KMS-11 (cell line): ENCODE measurements around the gene WFS1.
A peak's percentile ranks its signal among the peaks of the same experiment; 100 is the strongest.

Experiments
- H2AFZ ChIP-seq: fragments of 200-600 bp; sonication (generic); 2 replicates; pipeline ENCODE4 v1.6.1; 2016; ENCODE audit warnings: antibody characterized with exemption, mixed run types, low read depth
- H3K27ac ChIP-seq: fragments of 200-600 bp; sonication (generic); 2 replicates; pipeline ENCODE4 v1.6.1; 2016; ENCODE audit warnings: mild to moderate bottlenecking, mixed run types
- H3K27me3 ChIP-seq: fragments of 200-600 bp; sonication (generic); 2 replicates; pipeline ENCODE4 v1.6.1; 2017; ENCODE audit warnings: mild to moderate bottlenecking, low read depth, mixed run types, moderate library complexity; ENCODE audit not compliant: insufficient read depth
- H3K36me3 ChIP-seq: fragments of 200-600 bp; sonication (generic); 2 replicates; pipeline ENCODE4 v1.6.1; 2017; ENCODE audit warnings: mild to moderate bottlenecking, mixed run types; ENCODE audit not compliant: insufficient read depth
- H3K4me1 ChIP-seq: fragments of 200-600 bp; sonication (generic); 2 replicates; pipeline ENCODE4 v1.6.1; 2016; ENCODE audit warnings: mild to moderate bottlenecking, low read depth, mixed run types; ENCODE audit not compliant: poor library complexity, severe bottlenecking
- H3K4me2 ChIP-seq: fragments of 200-600 bp; sonication (generic); 2 replicates; pipeline ENCODE4 v1.7.0; 2016; ENCODE audit warnings: mild to moderate bottlenecking, mixed run types
- H3K4me3 ChIP-seq: fragments of 200-600 bp; sonication (generic); IDR thresholded peaks from 2 replicates; pipeline ENCODE4 v1.6.1; 2017; ENCODE audit warnings: low read depth, low read length, mixed read lengths; ENCODE audit not compliant: insufficient read depth
- H3K79me2 ChIP-seq: fragments of 200-600 bp; sonication (generic); 2 replicates; pipeline ENCODE4 v1.6.1; 2016; ENCODE audit warnings: low read depth, mixed run types; ENCODE audit not compliant: insufficient read depth
- H3K9ac ChIP-seq: fragments of 200-600 bp; sonication (generic); 2 replicates; pipeline ENCODE4 v1.6.1; 2016; ENCODE audit warnings: mild to moderate bottlenecking, mixed run types
- H4K20me1 ChIP-seq: fragments of 200-600 bp; sonication (generic); 2 replicates; pipeline ENCODE4 v1.6.1; 2016; ENCODE audit warnings: mild to moderate bottlenecking, mixed run types; ENCODE audit not compliant: insufficient read depth
- CTCF ChIP-seq: fragments of 200-600 bp; sonication (generic); conservative IDR thresholded peaks from 2 replicates; pipeline ENCODE4 v1.6.1; 2017; ENCODE audit warnings: low read depth, mild to moderate bottlenecking, antibody characterized with exemption, low read length, moderate library complexity, mixed read lengths

The WFS1 gene

DNA sequence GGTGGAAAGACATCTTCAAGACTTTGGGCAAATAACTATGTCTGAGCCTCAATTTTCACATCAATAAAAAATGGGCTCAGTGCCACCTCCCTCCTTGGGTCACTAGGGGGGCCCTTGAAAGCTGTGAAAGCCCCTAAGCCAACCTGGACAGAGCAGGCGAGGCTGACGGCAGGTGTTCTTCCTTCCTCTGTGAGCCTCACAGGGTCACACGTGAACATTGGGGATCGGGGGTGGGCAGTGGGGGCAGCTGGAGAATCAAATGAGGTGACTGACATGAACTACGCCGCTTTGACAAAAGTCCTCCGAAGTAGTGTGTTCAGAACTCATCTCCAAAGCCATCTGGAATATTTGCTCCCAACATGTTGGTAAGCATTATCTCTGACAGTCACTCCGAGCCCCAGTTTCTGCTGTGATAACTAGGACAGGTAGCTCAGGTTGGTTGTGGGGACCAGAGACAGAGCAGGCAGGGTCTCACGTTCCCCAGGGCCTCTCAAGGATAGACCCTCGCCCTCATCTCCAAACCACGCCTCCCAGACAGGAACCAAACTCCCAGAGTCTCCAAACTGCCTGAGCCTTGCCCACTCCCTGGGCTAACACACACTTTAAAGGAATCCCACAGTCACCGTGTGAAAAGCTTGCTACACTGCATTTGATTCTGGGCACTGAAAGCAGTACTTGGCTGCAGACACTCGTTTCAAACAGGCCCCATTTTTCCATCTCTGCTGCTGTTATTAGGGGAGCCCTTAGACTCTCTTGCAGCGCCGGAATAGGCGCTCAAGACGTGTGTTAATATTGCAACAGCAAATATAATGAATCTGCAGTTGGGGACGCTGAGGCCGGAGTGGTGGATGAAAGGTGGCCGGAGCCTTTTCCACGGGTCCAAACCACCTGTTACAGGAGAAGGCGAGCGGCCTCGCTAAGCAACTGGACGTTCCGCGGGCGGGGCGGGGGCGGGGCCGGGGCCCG is 717 bp upstream of the WFS1 start:
- Histone ChIP-seq H3K27ac (no peak overlapping the region), H4K20me1 (no peaks in the 10 kb centered on the region), H3K36me3 (no peaks in the 10 kb centered on the region), H3K79me2 (no peaks in the 10 kb centered on the region), H3K27me3 (no peaks in the 10 kb centered on the region), H3K4me3 (no peak overlapping the region), H2AFZ (peak overlapping the region; percentile 95), H3K4me2 (peak overlapping the region; percentile 66), H3K9ac (no peak overlapping the region; the same call in 1 of the 2 replicates), H3K4me1 (peaks cover 3% of the 10 kb centered on the region)
- no peak for TF ChIP-seq CTCF

GRCh38 chr4:6270636-6271121 is 1.0 kb downstream of the WFS1 start:
- no peak for TF ChIP-seq CTCF
- H3K4me3 ChIP-seq, result no peak overlapping the region
- no peaks in the 10 kb centered on the region for H3K36me3 ChIP-seq
- peak overlapping the region; percentile 48 for H3K4me2 ChIP-seq
- no peak overlapping the region for H3K27ac ChIP-seq
- no peaks in the 10 kb centered on the region for H3K27me3 ChIP-seq
- H3K9ac ChIP-seq, result peak overlapping the region; percentile 37; the same call in 1 of the 2 replicates
- H2AFZ ChIP-seq, result no peak overlapping the region
- H3K4me1 ChIP-seq, result peaks cover 3% of the 10 kb centered on the region
- H4K20me1 ChIP-seq, result no peaks in the 10 kb centered on the region
- no peaks in the 10 kb centered on the region for H3K79me2 ChIP-seq

- TF ChIP-seq CTCF, result no peak
Observed at GRCh38 chr4:6271206-6271605, 1.6 kb downstream of the WFS1 start.

GRCh38 chr4:6271701-6272465 is 2.2 kb downstream of the WFS1 start:
- H3K79me2 ChIP-seq, result no peaks in the 10 kb centered on the region
- H4K20me1 ChIP-seq, result no peaks in the 10 kb centered on the region
- no peak overlapping the region for H3K9ac ChIP-seq
- peaks cover 3% of the 10 kb centered on the region for H3K4me1 ChIP-seq
- H3K27me3 ChIP-seq, result no peaks in the 10 kb centered on the region
- no peak overlapping the region for H3K4me2 ChIP-seq
- TF ChIP-seq CTCF, result no peak
- no peak overlapping the region for H2AFZ ChIP-seq
- no peak overlapping the region for H3K4me3 ChIP-seq
- no peaks in the 10 kb centered on the region for H3K36me3 ChIP-seq
- no peak overlapping the region for H3K27ac ChIP-seq

More at GRCh38 chr4:6271206-6271605, 1.6 kb downstream of the WFS1 start:
- H2AFZ ChIP-seq, result no peak overlapping the region
- H3K27ac ChIP-seq, result no peak overlapping the region
- no peak overlapping the region for H3K9ac ChIP-seq
- H3K4me2 ChIP-seq, result no peak overlapping the region
- no peaks in the 10 kb centered on the region for H3K36me3 ChIP-seq
- H3K4me1 ChIP-seq, result peaks cover 3% of the 10 kb centered on the region
- H3K4me3 ChIP-seq, result no peak overlapping the region
- no peaks in the 10 kb centered on the region for H3K27me3 ChIP-seq
- H3K79me2 ChIP-seq, result no peaks in the 10 kb centered on the region
- no peaks in the 10 kb centered on the region for H4K20me1 ChIP-seq
